ENCODE measurements around the gene RNASE8. TPM values are rescaled to one million over a fixed set of nuclear protein-coding genes. Genes with fewer than 3 reads are reported as not detected.

Gene RNASE8
- total RNA-seq, 1 donor = not detected

GRCh38 chr14:21073921-21074320 is 16.3 kb downstream of the RNASE8 start:
- TF ChIP-seq CTCF (IDR thresholded peaks at IDR 0.05; ENCODE audit: insufficient read depth, low read length) = no peak
- no peak overlapping the region for H3K4me3 ChIP-seq (ENCODE audit: low read depth, low read length)
- DNase-seq (ENCODE audit: low read depth) = no peak

GRCh38 chr14:21074398-21075272 is 17.0 kb downstream of the RNASE8 start:
- TF ChIP-seq CTCF (IDR thresholded peaks at IDR 0.05; ENCODE audit: insufficient read depth, low read length) = no peak
- no peak overlapping the region for H3K4me3 ChIP-seq (ENCODE audit: low read depth, low read length)
- no peak for DNase-seq (ENCODE audit: low read depth)

- no peak for DNase-seq (ENCODE audit: low read depth)
- no peak overlapping the region for H3K4me3 ChIP-seq (ENCODE audit: low read depth, low read length)
- no peak for TF ChIP-seq CTCF (IDR thresholded peaks at IDR 0.05; ENCODE audit: insufficient read depth, low read length)
Observed at GRCh38 chr14:21075719-21076437, 18.3 kb downstream of the RNASE8 start.

- no peak overlapping the region for H3K4me3 ChIP-seq (ENCODE audit: low read depth, low read length)
- DNase-seq (ENCODE audit: low read depth) = no peak
- no peak for TF ChIP-seq CTCF (IDR thresholded peaks at IDR 0.05; ENCODE audit: insufficient read depth, low read length)
Observed at GRCh38 chr14:21077672-21078071, 20.1 kb downstream of the RNASE8 start.

GRCh38 chr14:21078287-21078686 is 20.7 kb downstream of the RNASE8 start:
- no peak overlapping the region for H3K4me3 ChIP-seq (ENCODE audit: low read depth, low read length)
- TF ChIP-seq CTCF (IDR thresholded peaks at IDR 0.05; ENCODE audit: insufficient read depth, low read length) = no peak
- DNase-seq (ENCODE audit: low read depth) = no peak

GRCh38 chr14:21078726-21079125 is 21.1 kb downstream of the RNASE8 start:
- no peak overlapping the region for H3K4me3 ChIP-seq (ENCODE audit: low read depth, low read length)
- no peak for DNase-seq (ENCODE audit: low read depth)
- no peak for TF ChIP-seq CTCF (IDR thresholded peaks at IDR 0.05; ENCODE audit: insufficient read depth, low read length)

Data from fibroblast of the aortic adventitia (primary cell).